Natural killer cell (primary cell): ENCODE results near the gene DAPK1. TPM values are rescaled to one million over a fixed set of nuclear protein-coding genes. Genes with fewer than 3 reads are reported as not detected.

Experiments used
- ATAC-seq, 3 donors: fragments of 150-1000 bp in 2 of 3; fragments of 200-7000 bp in 1 of 3; cut with Tn5 transposase; 1 replicate in 1 of 3; 2 replicates in 2 of 3; pipeline ENCODE4 v1.10.0; 2021; ENCODE audit warnings: mild to moderate bottlenecking in 2 of 3, moderate library complexity in 2 of 3
- DNase-seq, 2 donors: peaks; one replicate each; pipeline versions ENCODE4 v3.0.0 to v3.0.0-alpha.2; 2013 to 2021; ENCODE audit warnings: mixed read lengths in 1 of 2
- H3K27ac ChIP-seq: one replicate; pipeline ENCODE4 v1.5.1; 2013; ENCODE audit warnings: mild to moderate bottlenecking, low read length
- H3K27me3 ChIP-seq: one replicate; pipeline ENCODE4 v1.6.1; 2013; ENCODE audit warnings: low read length; ENCODE audit not compliant: control insufficient read depth, insufficient read depth
- H3K36me3 ChIP-seq: one replicate; pipeline ENCODE4 v1.6.1; 2013; ENCODE audit warnings: low read length; ENCODE audit not compliant: control insufficient read depth, insufficient read depth
- H3K4me1 ChIP-seq: one replicate; pipeline ENCODE4 v1.6.1; 2013; ENCODE audit warnings: low read length; ENCODE audit not compliant: control insufficient read depth, insufficient read depth
- H3K4me3 ChIP-seq: one replicate; pipeline ENCODE4 v1.5.1; 2013; ENCODE audit warnings: low read length
- H3K9me3 ChIP-seq: one replicate; pipeline ENCODE4 v1.6.1; 2013; ENCODE audit warnings: low read length; ENCODE audit not compliant: control insufficient read depth, insufficient read depth
- H3K27ac Mint-ChIP-seq, 2 donors: one replicate each; pipeline ENCODE4 v1.8.0; 2022; ENCODE audit warnings: mild to moderate bottlenecking in 2 of 2, mixed read lengths in 2 of 2, moderate library complexity in 1 of 2
- H3K27me3 Mint-ChIP-seq, 2 donors: one replicate each; pipeline ENCODE4 v1.8.0; 2022; ENCODE audit warnings: low read depth in 2 of 2, mixed read lengths in 2 of 2
- H3K36me3 Mint-ChIP-seq: one replicate; pipeline ENCODE4 v1.8.0; 2022; ENCODE audit warnings: mixed read lengths
- H3K4me1 Mint-ChIP-seq, 2 donors: one replicate each; pipeline ENCODE4 v1.8.0; 2022; ENCODE audit warnings: mixed read lengths in 2 of 2
- H3K4me3 Mint-ChIP-seq: one replicate; pipeline ENCODE4 v1.8.0; 2022; ENCODE audit warnings: mild to moderate bottlenecking, moderate library complexity, mixed read lengths
- H3K9me3 Mint-ChIP-seq, 2 donors: one replicate each; pipeline ENCODE4 v1.8.0; 2022; ENCODE audit warnings: mixed read lengths in 2 of 2
- WGBS: methylation state at CpG from one replicate; pipeline ENCODE4 v1.1.7; 2013; ENCODE audit warnings: missing lambda C conversion rate; ENCODE audit not compliant: insufficient coverage; 5-methylcytosine and 5-hydroxymethylcytosine counted together
- intact Hi-C: fragments of 100-400 bp; cut with micrococcal nuclease; formaldehyde crosslinking; loops from one replicate; pipeline ENCODE4 v1.14.2; 2022
- total RNA-seq, 4 donors: library from RNA; stranded (reverse); fragments of 120-200 nt in 1 of 4; gene quantifications; one replicate each; pipeline versions ENCODE4 v1.2.3 to v1.2.4, GENCODE V29; 2013 to 2022
- TF ChIP-seq, protein P1 (sequence below): fragments of 200-600 bp; IDR thresholded peaks from one replicate; pipeline ENCODE4 v1.8.0; 2022; ENCODE audit warnings: antibody characterized with exemption

DAPK1 gene
- total RNA-seq, 3 donors from 2014 or later (not counting 1 experiment from before 2014, with no cell fraction given), result 12.2 to 26.5 (median 22.7) TPM

DNA sequence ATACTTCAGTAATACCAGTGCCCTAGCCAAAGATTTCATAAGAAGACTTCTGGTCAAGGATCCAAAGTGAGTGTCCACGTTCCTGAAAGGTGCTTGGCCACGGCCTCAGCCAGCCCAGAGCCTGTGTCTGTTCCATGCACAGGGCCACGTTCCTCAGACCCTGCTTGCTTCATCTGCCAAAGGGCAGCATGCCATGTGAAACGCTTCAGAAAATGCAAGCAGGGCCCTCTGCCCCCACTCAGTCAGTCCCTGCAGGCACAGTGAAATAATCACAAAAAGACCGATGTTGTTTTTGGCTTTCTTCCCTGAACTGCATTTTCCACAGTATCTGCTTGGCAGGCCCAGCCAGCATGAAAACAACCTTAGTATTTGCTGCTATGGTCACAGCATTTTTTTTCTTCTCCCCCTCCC, 142.7 kb downstream of the DAPK1 start:
- TF ChIP-seq, protein P1, sequence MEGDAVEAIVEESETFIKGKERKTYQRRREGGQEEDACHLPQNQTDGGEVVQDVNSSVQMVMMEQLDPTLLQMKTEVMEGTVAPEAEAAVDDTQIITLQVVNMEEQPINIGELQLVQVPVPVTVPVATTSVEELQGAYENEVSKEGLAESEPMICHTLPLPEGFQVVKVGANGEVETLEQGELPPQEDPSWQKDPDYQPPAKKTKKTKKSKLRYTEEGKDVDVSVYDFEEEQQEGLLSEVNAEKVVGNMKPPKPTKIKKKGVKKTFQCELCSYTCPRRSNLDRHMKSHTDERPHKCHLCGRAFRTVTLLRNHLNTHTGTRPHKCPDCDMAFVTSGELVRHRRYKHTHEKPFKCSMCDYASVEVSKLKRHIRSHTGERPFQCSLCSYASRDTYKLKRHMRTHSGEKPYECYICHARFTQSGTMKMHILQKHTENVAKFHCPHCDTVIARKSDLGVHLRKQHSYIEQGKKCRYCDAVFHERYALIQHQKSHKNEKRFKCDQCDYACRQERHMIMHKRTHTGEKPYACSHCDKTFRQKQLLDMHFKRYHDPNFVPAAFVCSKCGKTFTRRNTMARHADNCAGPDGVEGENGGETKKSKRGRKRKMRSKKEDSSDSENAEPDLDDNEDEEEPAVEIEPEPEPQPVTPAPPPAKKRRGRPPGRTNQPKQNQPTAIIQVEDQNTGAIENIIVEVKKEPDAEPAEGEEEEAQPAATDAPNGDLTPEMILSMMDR, result no peak
- Mint-ChIP-seq H3K9me3 (no peaks in the 10 kb centered on the region), H3K27me3 (no peaks in the 10 kb centered on the region), H3K36me3 (no peaks in the 10 kb centered on the region), H3K4me3 (no peak overlapping the region), H3K27ac (no peak overlapping the region), H3K4me1 (peaks cover 0 to 7% of the 10 kb centered on the region in 2 donors)
- intact Hi-C loops, result no loop called here
- H3K4me1 ChIP-seq, result peaks cover 5% of the 10 kb centered on the region
- ATAC-seq (no peak), DNase-seq (no peak)
- H3K27ac ChIP-seq, result no peak overlapping the region
- H3K9me3 ChIP-seq, result no peaks in the 10 kb centered on the region
- no peaks in the 10 kb centered on the region for H3K36me3 ChIP-seq
- no peaks in the 10 kb centered on the region for H3K27me3 ChIP-seq
- WGBS, result 83% methylated on average over 5 of the region's 5 CpGs
- no peak overlapping the region for H3K4me3 ChIP-seq

DNA sequence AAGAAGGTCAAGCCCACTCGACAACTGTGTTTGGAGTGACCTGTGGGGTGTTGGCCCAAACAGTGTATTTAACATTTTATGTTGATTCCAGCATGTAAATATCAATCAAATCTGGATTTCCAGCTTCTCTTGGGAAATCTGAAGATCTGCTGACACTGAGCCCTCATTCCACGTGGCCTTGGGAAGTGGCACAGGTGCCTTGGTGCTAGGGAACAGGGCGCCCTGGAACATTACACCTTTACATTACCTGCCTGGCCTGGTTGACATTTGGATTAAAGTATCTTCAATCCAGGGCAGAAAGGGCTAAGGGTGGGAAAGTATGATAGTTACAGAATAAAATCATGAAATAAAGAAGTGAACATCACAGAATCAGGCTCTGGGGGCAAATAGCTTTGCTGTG, 143.4 kb downstream of the DAPK1 start:
- Mint-ChIP-seq H3K27ac (no peak overlapping the region), H3K4me3 (no peak overlapping the region), H3K36me3 (no peaks in the 10 kb centered on the region), H3K27me3 (no peaks in the 10 kb centered on the region), H3K9me3 (no peaks in the 10 kb centered on the region), H3K4me1 (peaks cover 0 to 7% of the 10 kb centered on the region in 2 donors)
- Histone ChIP-seq H3K4me3 (no peak overlapping the region), H3K27ac (no peak overlapping the region), H3K27me3 (no peaks in the 10 kb centered on the region), H3K36me3 (no peaks in the 10 kb centered on the region), H3K9me3 (no peaks in the 10 kb centered on the region), H3K4me1 (peaks cover 5% of the 10 kb centered on the region)
- no peak for DNase-seq
- ATAC-seq, result no peak
- intact Hi-C loops, result no loop called here
- WGBS, result 98% methylated on average over 3 of the region's 3 CpGs
- TF ChIP-seq, protein P1, result no peak

DNA sequence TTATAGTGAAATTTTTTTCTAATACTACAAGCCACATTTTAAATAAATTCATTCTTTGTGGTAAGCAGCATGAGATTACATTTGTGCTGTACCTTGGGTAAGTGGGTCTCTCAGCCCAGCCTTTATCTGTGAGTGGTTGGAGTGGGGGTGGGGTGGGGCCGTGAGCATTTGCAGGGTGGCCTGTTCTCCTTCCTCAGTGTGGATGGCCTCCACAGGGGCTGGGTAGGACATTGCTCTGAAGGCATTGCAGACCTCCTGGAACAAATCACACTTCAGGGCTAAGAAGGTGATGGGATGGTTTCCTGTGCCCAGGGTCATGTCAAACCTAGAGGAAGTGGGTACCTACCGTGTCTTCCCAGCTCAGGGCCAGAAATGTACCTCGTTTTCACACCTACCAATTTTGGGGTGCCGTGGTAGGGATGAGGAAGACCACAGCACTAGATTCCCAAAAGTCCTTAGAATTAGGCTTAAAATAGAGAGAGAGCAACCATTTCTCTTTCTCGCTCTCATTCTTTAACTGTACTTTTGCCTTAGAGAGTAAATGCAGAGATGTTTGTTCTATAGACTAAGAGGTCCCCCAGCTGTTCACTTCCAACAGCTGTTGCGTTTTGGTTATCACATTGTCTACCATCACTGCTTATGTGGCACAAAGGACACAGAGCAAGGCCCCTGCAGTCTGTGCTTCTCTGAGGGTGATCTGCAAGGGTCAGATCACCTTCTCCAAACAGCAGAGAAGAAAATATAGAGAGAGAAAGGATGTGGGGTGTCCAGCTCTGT, 144.9 kb downstream of the DAPK1 start:
- ATAC-seq (peak in 1 of 3 donors; percentile 29), DNase-seq (no peak)
- no peaks in the 10 kb centered on the region for H3K9me3 ChIP-seq
- H3K27me3 ChIP-seq, result no peaks in the 10 kb centered on the region
- Mint-ChIP-seq H3K27me3 (no peaks in the 10 kb centered on the region), H3K36me3 (no peaks in the 10 kb centered on the region), H3K27ac (no peak overlapping the region), H3K4me3 (no peak overlapping the region), H3K4me1 (peaks cover 0 to 7% of the 10 kb centered on the region in 2 donors), H3K9me3 (no peaks in the 10 kb centered on the region)
- no peak overlapping the region for H3K4me3 ChIP-seq
- no peaks in the 10 kb centered on the region for H3K36me3 ChIP-seq
- intact Hi-C loops, result no loop called here
- 44% methylated on average over 5 of the region's 6 CpGs for WGBS
- peaks cover 5% of the 10 kb centered on the region for H3K4me1 ChIP-seq
- no peak overlapping the region for H3K27ac ChIP-seq
- TF ChIP-seq, protein P1, result no peak
